Measurements from ENCODE around the gene FARP1.

The FARP1 gene

GRCh38 chr13:98215508-98215907 is 72.6 kb downstream of the FARP1 start:
- H3K4me3 ChIP-seq (ENCODE audit: low read length) = no peak overlapping the region
- DNase-seq (ENCODE audit: low read depth, low spot score) = no peak
- H3K36me3 ChIP-seq (ENCODE audit: control insufficient read depth, insufficient read depth, low read length) = peaks cover 5% of the 10 kb centered on the region
- H3K9me3 ChIP-seq (ENCODE audit: control insufficient read depth, insufficient read depth, low read length) = no peaks in the 10 kb centered on the region
- no peaks in the 10 kb centered on the region for H3K27me3 ChIP-seq (ENCODE audit: control insufficient read depth, insufficient read depth, low read length)
- WGBS (ENCODE audit: insufficient coverage, insufficient read length) = no CpG with 5 or more reads among the region's 6 CpGs
- H3K27ac ChIP-seq (ENCODE audit: low read length) = no peak overlapping the region
- no peaks in the 10 kb centered on the region; the same call in 1 of the 2 replicates for H3K4me1 ChIP-seq (ENCODE audit: control insufficient read depth, insufficient read depth, low read length)

GRCh38 chr13:98216135-98216565 is 73.3 kb downstream of the FARP1 start:
- WGBS (ENCODE audit: insufficient coverage, insufficient read length) = no CpG with 5 or more reads among the region's 4 CpGs
- Histone ChIP-seq H3K27ac (ENCODE audit: low read length) (no peak overlapping the region), H3K36me3 (ENCODE audit: control insufficient read depth, insufficient read depth, low read length) (peaks cover 5% of the 10 kb centered on the region)

GRCh38 chr13:98216711-98217285 is 73.9 kb downstream of the FARP1 start:
- WGBS (ENCODE audit: insufficient coverage, insufficient read length) = no CpG with 5 or more reads among the region's 7 CpGs
- H3K27me3 ChIP-seq (ENCODE audit: control insufficient read depth, insufficient read depth, low read length) = no peaks in the 10 kb centered on the region
- peaks cover 5% of the 10 kb centered on the region for H3K36me3 ChIP-seq (ENCODE audit: control insufficient read depth, insufficient read depth, low read length)
- H3K9me3 ChIP-seq (ENCODE audit: control insufficient read depth, insufficient read depth, low read length) = no peaks in the 10 kb centered on the region
- no peak for DNase-seq (ENCODE audit: low read depth, low spot score)
- no peak overlapping the region for H3K4me3 ChIP-seq (ENCODE audit: low read length)
- no peaks in the 10 kb centered on the region; the same call in 1 of the 2 replicates for H3K4me1 ChIP-seq (ENCODE audit: control insufficient read depth, insufficient read depth, low read length)
- H3K27ac ChIP-seq (ENCODE audit: low read length) = no peak overlapping the region

More at GRCh38 chr13:98216135-98216565, 73.3 kb downstream of the FARP1 start:
- Histone ChIP-seq H3K27me3 (ENCODE audit: control insufficient read depth, insufficient read depth, low read length) (no peaks in the 10 kb centered on the region), H3K4me3 (ENCODE audit: low read length) (no peak overlapping the region), H3K9me3 (ENCODE audit: control insufficient read depth, insufficient read depth, low read length) (no peaks in the 10 kb centered on the region), H3K4me1 (ENCODE audit: control insufficient read depth, insufficient read depth, low read length) (no peaks in the 10 kb centered on the region; the same call in 1 of the 2 replicates)
- DNase-seq (ENCODE audit: low read depth, low spot score) = no peak

- Histone ChIP-seq H3K4me1 (ENCODE audit: control insufficient read depth, insufficient read depth, low read length) (no peaks in the 10 kb centered on the region; the same call in 1 of the 2 replicates), H3K4me3 (ENCODE audit: low read length) (no peak overlapping the region), H3K27ac (ENCODE audit: low read length) (no peak overlapping the region), H3K9me3 (ENCODE audit: control insufficient read depth, insufficient read depth, low read length) (no peaks in the 10 kb centered on the region), H3K36me3 (ENCODE audit: control insufficient read depth, insufficient read depth, low read length) (peaks cover 5% of the 10 kb centered on the region), H3K27me3 (ENCODE audit: control insufficient read depth, insufficient read depth, low read length) (no peaks in the 10 kb centered on the region)
- DNase-seq (ENCODE audit: low read depth, low spot score) = no peak
- no CpG with 5 or more reads among the region's 12 CpGs for WGBS (ENCODE audit: insufficient coverage, insufficient read length)
Observed at GRCh38 chr13:98217597-98217996, 74.7 kb downstream of the FARP1 start.

- H3K27ac ChIP-seq (ENCODE audit: low read length) = no peak overlapping the region
- no peaks in the 10 kb centered on the region for H3K9me3 ChIP-seq (ENCODE audit: control insufficient read depth, insufficient read depth, low read length)
- no peaks in the 10 kb centered on the region for H3K27me3 ChIP-seq (ENCODE audit: control insufficient read depth, insufficient read depth, low read length)
- no peaks in the 10 kb centered on the region for H3K36me3 ChIP-seq (ENCODE audit: control insufficient read depth, insufficient read depth, low read length)
- no peak for DNase-seq (ENCODE audit: low read depth, low spot score)
- WGBS (ENCODE audit: insufficient coverage, insufficient read length) = no CpG with 5 or more reads among the region's 6 CpGs
- no peak overlapping the region for H3K4me3 ChIP-seq (ENCODE audit: low read length)
- H3K4me1 ChIP-seq (ENCODE audit: control insufficient read depth, insufficient read depth, low read length) = no peaks in the 10 kb centered on the region
Observed at GRCh38 chr13:98219685-98220084, 76.8 kb downstream of the FARP1 start.

GRCh38 chr13:98220271-98220791 is 77.4 kb downstream of the FARP1 start:
- H3K36me3 ChIP-seq (ENCODE audit: control insufficient read depth, insufficient read depth, low read length) = no peaks in the 10 kb centered on the region
- no peaks in the 10 kb centered on the region for H3K4me1 ChIP-seq (ENCODE audit: control insufficient read depth, insufficient read depth, low read length)
- H3K27ac ChIP-seq (ENCODE audit: low read length) = no peak overlapping the region
- DNase-seq (ENCODE audit: low read depth, low spot score) = no peak
- H3K4me3 ChIP-seq (ENCODE audit: low read length) = no peak overlapping the region
- WGBS (ENCODE audit: insufficient coverage, insufficient read length) = no CpG with 5 or more reads among the region's 4 CpGs
- no peaks in the 10 kb centered on the region for H3K27me3 ChIP-seq (ENCODE audit: control insufficient read depth, insufficient read depth, low read length)
- no peaks in the 10 kb centered on the region for H3K9me3 ChIP-seq (ENCODE audit: control insufficient read depth, insufficient read depth, low read length)

GRCh38 chr13:98221234-98221633 is 78.3 kb downstream of the FARP1 start:
- H3K9me3 ChIP-seq (ENCODE audit: control insufficient read depth, insufficient read depth, low read length) = no peaks in the 10 kb centered on the region
- H3K27ac ChIP-seq (ENCODE audit: low read length) = no peak overlapping the region
- no peak for DNase-seq (ENCODE audit: low read depth, low spot score)
- H3K4me1 ChIP-seq (ENCODE audit: control insufficient read depth, insufficient read depth, low read length) = no peaks in the 10 kb centered on the region
- no peaks in the 10 kb centered on the region for H3K36me3 ChIP-seq (ENCODE audit: control insufficient read depth, insufficient read depth, low read length)
- H3K27me3 ChIP-seq (ENCODE audit: control insufficient read depth, insufficient read depth, low read length) = no peaks in the 10 kb centered on the region
- no CpG with 5 or more reads among the region's 6 CpGs for WGBS (ENCODE audit: insufficient coverage, insufficient read length)
- no peak overlapping the region for H3K4me3 ChIP-seq (ENCODE audit: low read length)

- H3K27me3 ChIP-seq (ENCODE audit: control insufficient read depth, insufficient read depth, low read length) = no peaks in the 10 kb centered on the region
- H3K27ac ChIP-seq (ENCODE audit: low read length) = no peak overlapping the region
- no peak for DNase-seq (ENCODE audit: low read depth, low spot score)
- no peaks in the 10 kb centered on the region for H3K4me1 ChIP-seq (ENCODE audit: control insufficient read depth, insufficient read depth, low read length)
- H3K4me3 ChIP-seq (ENCODE audit: low read length) = no peak overlapping the region
- no CpG with 5 or more reads among the region's 5 CpGs for WGBS (ENCODE audit: insufficient coverage, insufficient read length)
- no peaks in the 10 kb centered on the region for H3K36me3 ChIP-seq (ENCODE audit: control insufficient read depth, insufficient read depth, low read length)
- no peaks in the 10 kb centered on the region for H3K9me3 ChIP-seq (ENCODE audit: control insufficient read depth, insufficient read depth, low read length)
Observed at GRCh38 chr13:98222081-98222554, 79.2 kb downstream of the FARP1 start.

GRCh38 chr13:98222816-98223215 is 79.9 kb downstream of the FARP1 start:
- H3K27me3 ChIP-seq (ENCODE audit: control insufficient read depth, insufficient read depth, low read length) = no peaks in the 10 kb centered on the region
- H3K36me3 ChIP-seq (ENCODE audit: control insufficient read depth, insufficient read depth, low read length) = no peaks in the 10 kb centered on the region
- no peaks in the 10 kb centered on the region for H3K9me3 ChIP-seq (ENCODE audit: control insufficient read depth, insufficient read depth, low read length)
- DNase-seq (ENCODE audit: low read depth, low spot score) = no peak
- no peaks in the 10 kb centered on the region for H3K4me1 ChIP-seq (ENCODE audit: control insufficient read depth, insufficient read depth, low read length)
- H3K4me3 ChIP-seq (ENCODE audit: low read length) = no peak overlapping the region
- no peak overlapping the region for H3K27ac ChIP-seq (ENCODE audit: low read length)
- WGBS (ENCODE audit: insufficient coverage, insufficient read length) = no CpG with 5 or more reads among the region's 7 CpGs

- Histone ChIP-seq H3K4me1 (ENCODE audit: control insufficient read depth, insufficient read depth, low read length) (no peaks in the 10 kb centered on the region), H3K4me3 (ENCODE audit: low read length) (no peak overlapping the region), H3K9me3 (ENCODE audit: control insufficient read depth, insufficient read depth, low read length) (no peaks in the 10 kb centered on the region), H3K36me3 (ENCODE audit: control insufficient read depth, insufficient read depth, low read length) (no peaks in the 10 kb centered on the region), H3K27me3 (ENCODE audit: control insufficient read depth, insufficient read depth, low read length) (no peaks in the 10 kb centered on the region), H3K27ac (ENCODE audit: low read length) (no peak overlapping the region)
- DNase-seq (ENCODE audit: low read depth, low spot score) = no peak
Observed at GRCh38 chr13:98223741-98224140, 80.8 kb downstream of the FARP1 start.

- H3K36me3 ChIP-seq (ENCODE audit: control insufficient read depth, insufficient read depth, low read length) = no peaks in the 10 kb centered on the region
- no peak for DNase-seq (ENCODE audit: low read depth, low spot score)
- H3K27ac ChIP-seq (ENCODE audit: low read length) = no peak overlapping the region
- H3K27me3 ChIP-seq (ENCODE audit: control insufficient read depth, insufficient read depth, low read length) = no peaks in the 10 kb centered on the region
- no peak overlapping the region for H3K4me3 ChIP-seq (ENCODE audit: low read length)
- H3K4me1 ChIP-seq (ENCODE audit: control insufficient read depth, insufficient read depth, low read length) = no peaks in the 10 kb centered on the region
- no peaks in the 10 kb centered on the region for H3K9me3 ChIP-seq (ENCODE audit: control insufficient read depth, insufficient read depth, low read length)
- WGBS (ENCODE audit: insufficient coverage, insufficient read length) = no CpG with 5 or more reads among the region's 5 CpGs
Observed at GRCh38 chr13:98224557-98224956, 81.7 kb downstream of the FARP1 start.
